IPS DF 4.7 (cell line): ENCODE measurements around the gene LRP8.

Experiments used
- DNase-seq: peaks from one replicate; pipeline ENCODE4 v3.0.0-alpha.2; 2013; ENCODE audit warnings: low spot score; ENCODE audit errors: extremely low read depth

Gene LRP8

DNA sequence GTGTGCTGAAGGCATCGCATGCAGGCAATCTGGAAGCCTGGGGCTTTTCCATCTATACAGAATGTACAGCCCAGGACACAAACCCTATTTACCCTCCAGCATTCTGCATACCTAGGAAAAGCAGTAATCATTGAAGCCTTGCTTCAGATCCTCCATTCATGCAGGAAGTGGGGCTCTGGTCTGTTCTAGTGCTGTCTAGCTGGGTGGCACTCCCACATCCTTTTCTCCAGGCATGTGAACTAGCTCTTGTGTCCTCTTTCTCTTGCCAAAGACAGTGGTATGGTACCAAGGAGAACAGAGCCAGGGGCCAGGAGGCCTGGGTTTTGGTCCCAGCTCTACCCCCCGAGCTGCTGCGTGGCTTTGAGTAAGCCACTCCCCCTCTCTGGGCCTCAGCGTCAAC is 21.7 kb downstream of the LRP8 start:
- DNase-seq, result no peak

DNA sequence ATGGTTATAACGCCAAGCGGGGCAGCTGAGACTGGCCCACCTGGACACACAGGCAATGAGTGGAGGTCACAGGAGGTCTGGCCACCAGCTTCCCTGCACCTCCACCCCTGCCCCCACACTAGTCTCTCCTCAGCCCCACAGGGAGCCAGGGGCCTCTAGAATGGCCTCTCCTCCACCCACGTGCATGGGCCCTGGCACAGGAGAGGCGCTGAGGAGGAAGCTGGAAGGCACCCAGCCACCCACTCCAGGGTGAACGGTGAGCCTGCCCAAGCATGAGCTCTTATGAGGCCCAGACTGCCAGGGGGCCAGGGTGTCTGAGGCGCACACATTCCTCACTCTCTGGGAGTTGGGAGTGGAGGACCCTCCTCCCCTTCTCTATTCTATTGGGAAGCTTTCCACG is 22.2 kb downstream of the LRP8 start:
- DNase-seq, result no peak

DNA sequence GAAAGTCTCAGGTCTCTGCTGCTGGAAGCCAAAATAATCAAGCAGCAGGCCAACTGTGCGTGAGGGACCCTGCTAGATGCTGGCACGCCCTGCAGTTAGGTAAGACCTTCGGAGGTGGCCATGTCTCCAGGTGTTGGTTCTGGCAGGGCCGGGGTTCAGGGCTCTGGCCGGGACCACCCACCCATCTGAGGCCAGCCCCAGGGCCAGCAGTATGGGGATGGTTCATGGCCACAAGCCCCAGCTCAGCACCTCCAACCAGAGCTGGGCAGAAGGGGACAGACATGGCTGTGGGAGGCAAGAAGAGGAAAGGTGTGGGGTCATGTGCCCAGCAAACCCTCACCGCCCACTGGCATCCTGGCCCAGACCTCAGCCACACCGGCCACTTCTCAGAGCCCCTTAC is 23.3 kb downstream of the LRP8 start:
- no peak for DNase-seq

DNA sequence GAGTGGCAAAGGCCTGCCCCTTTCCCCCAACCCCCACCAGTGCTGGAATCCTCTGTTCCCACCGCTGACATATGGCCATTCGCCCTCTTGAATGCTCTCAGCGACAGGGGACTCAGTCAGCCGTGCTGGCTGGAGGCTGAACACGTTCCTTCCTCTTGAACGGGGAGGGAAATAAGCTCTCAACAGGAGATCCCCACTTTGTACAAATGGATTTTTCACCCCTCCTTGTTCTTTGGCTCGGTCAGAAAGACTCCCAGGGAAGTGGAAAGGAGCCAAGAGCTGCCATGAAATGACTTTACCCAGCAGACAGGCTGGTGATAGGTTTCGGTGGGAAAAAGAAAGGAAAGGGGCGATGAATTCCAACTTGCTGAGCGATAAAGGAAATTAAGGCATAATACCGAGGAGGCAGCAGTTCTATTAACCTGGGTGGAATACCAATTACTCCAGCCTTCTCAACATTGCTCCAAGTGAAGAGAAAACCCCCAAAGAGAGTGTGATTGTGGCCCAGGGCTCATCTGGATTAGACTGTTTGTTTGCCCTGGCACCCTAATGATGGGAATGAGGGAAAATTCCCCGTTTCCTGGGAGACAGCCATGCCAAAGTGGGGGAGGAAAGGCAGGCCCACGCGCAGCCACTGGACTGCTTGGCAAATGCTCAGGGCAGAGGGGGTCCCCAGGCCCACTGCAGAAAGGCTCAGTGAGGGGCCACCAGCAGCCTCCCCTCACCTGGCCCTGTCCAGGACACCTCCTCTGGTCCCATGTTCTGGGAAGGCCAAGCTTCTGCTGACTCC is 23.9 kb downstream of the LRP8 start:
- no peak for DNase-seq

DNA sequence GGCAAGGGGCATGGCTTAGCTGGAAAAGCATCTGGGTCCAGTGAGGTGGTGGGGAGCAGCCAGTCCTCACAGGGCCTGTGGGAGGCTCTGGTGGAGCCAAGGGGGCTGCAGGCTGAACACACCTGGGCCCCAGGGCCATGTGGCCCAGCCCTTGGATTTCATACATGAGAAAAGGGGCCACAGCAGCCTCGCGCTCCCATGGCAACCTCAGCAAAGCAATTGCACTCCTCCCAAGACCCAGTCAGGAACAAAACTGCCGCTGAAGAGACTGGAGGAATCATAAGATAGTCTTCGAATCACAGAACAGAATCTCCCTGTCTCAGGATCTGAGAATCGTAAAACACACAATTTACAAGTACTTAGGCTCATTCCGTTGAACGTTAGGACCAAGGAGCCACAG is 24.6 kb downstream of the LRP8 start:
- DNase-seq, result no peak

DNA sequence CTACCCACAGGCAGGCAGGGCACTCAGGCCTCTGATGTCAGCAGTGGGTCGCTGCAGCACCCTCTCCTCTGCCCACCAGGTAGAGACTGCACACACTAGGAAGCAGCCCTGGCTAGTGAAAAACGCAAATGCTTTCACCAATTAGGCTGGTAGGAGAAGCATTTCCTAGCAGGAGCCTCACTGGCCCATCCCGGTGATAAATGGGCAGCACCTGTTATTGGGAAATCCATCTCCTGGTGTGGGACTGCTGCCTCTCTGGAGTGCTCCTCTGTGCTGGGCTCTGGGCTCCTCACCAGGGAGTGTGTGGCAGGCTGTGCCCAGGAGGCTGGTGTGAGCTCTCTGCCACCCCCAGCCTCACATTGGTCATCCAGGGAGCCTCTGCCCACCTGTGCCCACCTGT is 28.6 kb downstream of the LRP8 start:
- no peak for DNase-seq

DNA sequence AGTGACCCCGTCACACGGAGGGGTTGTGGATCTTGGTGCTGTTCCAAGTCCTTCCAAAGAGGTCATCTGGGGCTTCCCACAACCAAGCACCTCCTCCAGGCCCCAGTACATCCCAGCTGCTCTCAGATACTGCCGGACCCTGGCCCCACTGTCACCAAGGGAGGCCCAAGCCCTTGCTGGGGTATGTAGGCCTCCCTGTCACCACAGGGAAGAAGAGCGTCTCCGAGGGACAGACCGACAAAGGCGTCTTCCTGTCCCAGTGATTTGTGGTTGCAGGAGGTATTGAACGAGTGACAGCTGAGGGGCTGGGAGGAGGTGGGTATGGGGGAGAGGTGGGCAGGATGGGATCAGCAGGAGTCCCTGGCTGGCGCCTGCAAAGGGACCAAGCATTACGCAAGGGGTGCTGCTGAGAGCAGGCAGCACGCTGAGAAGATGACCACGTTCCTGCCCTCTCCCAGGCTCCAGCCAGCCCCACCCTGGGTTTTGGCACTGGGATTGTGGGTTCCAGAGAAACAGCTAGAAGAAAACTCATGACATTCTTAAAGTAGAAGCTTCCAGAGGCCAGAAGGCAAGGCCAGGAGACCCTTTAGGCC is 29.7 kb downstream of the LRP8 start:
- no peak for DNase-seq

DNA sequence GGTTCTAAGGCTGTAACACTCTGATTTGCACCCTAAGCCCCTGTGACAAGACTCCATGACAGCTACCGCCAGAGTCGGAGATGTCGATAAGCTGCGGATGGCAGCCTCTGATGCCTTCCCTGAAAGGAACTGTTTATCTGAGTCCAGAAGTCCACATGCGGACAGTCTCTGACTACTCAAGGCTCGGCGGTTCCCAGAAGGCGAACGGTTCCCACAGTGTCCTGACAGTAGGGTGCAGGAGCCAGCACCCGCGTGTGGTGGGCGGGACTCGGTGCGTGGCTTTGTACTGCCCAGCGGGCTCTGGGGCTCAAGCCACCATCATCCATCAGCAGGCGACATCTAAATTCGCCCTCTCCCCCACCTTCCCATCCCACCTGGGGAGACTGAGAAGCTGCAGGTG is 30.7 kb downstream of the LRP8 start:
- no peak for DNase-seq

DNA sequence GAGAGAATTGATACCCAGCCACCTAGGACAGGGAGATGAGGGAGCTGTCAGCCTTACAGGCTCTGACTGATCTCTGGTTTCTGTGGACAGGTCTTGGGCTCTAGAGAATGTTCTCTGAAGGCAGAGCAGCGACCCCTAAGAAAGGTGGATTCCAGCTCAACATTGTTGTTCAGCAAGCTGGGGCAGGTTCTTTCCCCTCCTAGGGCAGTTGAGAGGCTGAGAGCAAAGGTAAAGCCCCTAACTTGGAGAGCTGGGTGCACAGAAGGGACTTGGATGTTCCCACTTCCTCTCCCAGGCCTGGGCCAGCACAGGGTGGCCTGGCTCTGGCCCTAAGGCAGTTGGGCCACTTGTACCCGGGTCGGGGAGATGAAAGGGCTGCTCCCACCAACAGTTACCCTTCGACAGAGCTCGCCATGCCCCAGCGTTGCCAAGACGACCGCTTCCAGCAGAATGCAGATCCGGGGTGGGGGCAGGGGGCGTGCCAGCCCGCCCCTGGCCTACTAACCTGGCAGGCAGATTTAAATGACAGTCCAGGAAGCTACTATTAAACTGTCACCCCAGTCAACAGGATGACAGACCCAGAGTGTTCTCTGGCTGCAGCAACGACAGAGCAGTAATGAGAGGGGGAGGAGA is 31.6 kb downstream of the LRP8 start:
- no peak for DNase-seq

DNA sequence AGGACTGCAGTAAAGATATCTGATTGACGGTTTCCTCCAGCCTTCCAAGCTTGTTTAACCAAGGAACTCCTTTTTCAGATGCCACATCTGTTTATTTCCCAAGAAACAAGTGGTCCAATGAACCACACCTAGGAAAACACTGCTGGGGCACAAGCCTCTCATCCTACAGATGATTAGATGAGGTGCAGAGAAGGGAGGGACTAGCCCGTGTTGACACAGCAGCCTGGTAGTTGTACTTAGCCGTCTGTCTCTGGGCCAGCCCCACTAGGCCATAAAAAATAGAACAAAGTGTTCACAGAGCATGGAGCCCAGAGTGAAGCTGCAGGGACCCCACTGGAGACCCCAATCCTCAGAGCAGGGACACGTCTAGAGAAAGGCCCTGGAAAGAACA is 32.1 kb downstream of the LRP8 start:
- DNase-seq, result no peak

DNA sequence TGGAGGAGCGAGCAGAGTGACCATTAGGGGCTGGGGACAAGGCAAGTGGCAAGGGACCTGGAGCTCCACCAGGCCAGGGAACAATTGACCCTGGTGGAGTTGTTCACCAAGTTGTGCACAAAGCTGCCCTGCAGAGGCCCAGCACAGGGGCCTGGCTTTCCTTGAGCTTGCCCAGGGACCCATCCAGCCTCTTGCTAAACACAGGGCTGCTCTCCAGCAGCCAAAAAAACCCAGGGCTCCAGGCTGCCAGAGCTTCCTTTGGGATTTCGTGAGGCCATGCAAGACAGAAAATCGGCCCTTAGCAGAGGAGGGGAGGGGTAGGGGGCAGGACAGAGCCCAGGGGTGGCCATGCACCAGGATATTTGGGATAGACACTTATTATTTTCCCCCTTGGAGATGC is 32.6 kb downstream of the LRP8 start:
- no peak for DNase-seq

DNA sequence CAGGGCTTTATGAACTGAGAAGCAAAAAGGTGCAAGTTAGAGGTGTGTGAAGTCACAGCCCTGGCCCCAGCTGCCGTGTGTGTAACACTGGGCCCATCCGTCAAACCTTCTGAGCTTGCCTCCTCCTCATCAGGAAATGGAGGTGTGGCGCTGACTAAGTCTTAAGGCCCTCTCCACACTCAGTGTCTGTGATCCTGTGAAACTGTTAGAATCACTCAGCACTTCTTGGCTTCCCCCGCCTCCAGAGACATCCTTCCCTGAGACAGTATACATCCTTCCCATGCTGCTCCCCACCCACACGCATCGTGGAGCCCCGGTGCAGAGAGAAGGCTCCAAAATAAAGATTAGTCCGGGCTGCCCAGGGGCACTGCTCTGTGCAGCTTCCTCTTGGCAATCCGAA is 33.3 kb downstream of the LRP8 start:
- DNase-seq, result no peak

DNA sequence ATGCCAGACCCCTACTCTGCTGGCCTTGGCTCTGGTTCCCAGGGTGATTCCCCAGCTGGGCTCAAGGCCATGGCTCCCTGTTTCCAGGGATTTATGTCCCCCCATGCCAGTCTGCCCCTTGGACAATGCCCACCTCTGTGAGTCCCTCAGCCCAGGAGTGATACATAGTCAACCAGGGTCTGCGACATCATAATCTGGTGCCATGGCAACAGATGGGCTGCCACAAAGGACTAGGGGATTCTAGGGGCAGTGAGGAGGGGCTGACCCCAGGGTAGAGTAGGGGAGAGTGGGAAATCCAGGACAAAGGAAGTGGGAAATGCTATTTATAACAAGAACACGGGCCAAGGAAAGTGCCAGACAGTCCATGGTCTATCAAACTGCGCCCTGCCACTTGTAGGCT is 33.8 kb downstream of the LRP8 start:
- DNase-seq, result no peak

DNA sequence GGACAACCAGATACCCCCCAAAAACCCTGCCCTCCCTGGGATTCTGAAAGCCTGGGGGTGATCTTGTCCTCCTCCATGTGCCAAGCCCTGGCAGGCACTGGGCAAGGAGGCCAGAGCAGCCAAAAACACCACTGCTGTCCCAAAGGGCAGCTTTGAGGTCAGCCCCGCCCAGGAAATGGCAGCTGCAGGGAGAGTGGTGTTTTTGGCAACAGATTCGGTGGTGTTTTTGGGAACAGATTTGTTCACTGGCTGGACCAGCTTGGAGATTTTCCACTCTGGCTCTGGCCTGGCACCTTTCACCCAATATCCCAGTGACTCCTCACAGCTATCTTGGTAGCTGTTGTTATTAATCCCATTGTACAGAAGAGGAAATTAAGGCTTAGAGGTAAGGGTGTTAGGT is 34.7 kb downstream of the LRP8 start:
- DNase-seq, result no peak

DNA sequence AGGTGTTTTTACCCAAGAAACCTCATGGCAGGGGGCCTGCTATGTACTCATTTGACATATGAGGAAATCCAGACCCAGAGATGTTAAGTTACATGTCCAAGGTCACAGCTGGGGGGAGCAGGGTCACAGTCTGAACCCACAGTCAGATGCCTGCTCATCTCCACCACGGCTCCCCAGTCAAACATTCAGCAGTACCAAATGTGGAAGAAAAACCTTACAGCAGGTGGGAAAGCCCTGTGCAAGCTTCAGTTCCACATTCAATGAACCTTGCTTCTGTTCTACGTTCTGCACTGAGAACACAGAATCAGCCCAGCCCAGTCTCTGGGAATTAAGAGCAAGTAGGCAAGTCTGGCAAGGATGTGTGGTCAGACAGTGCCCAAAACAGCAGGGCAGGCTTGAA is 35.2 kb downstream of the LRP8 start:
- DNase-seq, result no peak

DNA sequence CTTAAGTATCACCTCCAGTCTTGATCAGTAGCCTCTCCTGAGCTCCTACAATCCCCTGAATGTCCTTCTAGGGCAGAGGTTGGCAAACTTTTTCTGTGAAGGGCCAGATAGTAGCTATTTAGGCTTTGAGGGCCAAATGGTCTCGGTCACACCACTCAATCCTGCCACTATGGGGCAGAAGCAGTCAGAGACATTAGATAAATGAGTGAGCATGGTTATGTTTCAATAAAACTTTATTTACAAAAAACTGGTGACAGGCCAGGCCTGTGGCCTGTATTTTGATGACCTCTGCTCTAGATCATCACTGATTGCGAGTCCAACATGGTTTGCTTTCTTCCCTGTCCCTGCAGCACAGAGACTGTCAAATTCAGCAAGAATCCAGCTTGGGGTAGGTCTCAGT is 36.3 kb downstream of the LRP8 start:
- no peak for DNase-seq

DNA sequence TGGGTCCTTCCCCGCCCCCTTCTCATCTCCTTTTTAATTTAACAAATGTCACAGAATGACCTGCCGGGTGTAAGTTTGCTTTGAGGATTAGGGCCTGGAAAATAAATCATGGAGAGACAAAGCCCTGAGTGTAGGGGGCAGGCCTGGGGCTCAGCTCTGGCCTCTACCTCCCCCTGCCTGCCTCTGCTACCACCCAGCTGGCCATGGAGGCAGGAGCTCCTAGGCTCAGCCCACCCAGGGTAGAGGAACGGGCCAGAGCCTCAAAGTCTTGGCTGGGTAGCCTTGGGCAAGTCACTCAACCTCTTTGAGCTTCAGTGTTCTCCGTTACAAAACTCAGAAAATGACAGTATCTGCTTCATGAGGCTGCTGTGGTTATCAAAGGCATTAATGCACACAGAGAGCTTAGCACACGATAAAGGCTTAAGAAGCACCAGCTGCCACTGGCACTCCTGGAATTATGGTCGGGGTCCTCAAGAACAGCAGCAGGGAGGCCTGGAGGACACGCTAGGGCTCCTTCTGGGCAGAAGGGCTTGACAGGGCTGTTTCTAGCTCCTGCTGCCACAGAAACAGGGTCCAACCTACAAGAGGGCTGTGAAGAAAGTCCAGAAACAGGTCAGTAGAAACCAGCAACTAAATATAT is 39.0 kb downstream of the LRP8 start:
- no peak for DNase-seq

DNA sequence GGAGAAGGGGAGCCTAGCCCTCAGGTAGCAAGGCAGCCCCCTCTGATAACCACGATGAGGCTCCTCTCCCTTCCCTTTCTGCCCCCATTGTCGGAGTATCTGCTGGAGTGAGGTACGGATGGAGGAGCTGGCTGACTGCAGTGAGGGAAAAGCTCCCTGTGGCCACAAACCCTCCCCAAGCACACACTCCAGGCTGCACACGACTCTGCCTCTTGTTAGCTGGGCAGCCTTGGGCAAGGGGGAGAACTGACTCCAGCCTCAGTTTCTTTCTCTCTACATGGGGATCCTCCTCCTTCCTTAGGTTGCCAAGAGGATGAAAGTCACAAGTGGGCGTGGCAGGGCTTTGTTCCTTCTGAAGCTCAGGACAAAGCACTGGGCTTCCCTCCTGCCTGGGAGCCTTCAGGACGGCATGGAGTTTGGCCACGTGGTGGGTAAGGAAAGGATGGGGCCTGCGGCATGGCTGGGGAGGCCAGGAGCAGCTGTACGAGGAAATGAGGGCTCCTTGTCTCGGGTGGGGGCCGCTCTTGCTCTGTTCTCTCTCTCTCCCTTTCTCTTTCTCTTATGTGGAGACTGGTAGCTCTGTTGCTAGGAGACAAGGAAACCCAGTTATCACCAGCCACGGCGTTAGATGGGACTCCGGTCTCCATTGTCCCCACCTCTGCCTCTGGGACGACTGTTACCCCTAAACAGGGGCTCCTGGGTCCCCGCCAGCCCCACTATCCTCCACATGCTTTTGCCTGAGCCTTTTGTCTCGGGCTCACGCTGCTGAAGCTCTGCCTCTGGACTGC is 39.7 kb downstream of the LRP8 start:
- DNase-seq, result no peak

DNA sequence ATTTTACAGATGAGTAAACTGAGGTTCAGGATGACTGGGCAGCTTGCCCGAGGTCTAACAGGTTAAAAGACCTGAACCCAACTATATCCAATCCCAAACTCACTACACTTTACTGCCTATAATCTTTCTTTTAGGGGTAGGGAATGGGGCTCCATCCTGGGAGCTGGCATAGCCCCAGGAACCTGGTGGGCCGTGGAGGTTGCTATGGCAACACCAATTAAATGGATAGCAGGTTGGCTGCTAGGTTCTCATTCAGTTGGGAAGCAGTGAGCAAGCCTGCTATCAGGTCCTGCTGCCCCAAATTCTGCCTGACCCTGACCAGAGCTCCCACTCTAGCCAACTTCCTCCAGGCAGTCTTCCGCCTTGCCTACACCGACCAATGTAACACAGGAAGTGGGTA is 40.9 kb downstream of the LRP8 start:
- no peak for DNase-seq

DNA sequence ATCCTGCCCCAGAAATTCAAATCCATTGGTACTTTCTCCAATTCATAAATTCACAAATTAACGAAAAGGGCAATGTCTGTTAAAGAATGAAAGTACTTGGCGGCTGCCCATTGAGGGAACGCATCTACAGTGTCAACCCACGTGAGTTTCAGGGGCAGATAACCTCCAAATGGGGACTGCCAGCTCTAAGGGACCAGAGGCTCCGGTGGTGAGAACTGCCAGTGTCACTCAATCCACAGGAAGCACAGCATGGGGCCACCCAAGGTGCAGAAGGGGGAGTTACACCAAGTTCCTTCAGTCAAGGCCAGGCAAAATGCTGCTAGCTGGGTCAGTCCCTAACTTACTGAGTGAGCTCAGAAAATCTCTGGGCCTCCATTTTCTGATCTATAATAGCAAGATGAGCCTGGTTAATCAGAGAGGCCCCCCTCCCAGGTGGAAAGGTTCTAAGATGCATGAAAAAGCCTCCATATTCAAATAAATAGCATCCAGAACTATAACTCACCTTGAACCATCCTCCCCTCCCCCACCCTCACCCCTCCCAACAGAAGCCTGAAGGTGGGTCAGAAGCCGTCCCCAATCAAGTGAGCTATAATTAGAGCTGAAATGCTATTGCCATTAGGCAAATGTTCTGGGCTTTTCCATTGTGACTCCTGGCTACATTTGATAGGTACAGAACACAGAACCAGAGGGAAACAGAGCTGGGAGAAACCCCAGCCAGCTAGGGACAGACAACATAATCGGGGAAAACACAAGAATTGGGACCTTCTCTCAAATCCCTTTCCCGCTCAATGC is 41.7 kb downstream of the LRP8 start:
- no peak for DNase-seq

DNA sequence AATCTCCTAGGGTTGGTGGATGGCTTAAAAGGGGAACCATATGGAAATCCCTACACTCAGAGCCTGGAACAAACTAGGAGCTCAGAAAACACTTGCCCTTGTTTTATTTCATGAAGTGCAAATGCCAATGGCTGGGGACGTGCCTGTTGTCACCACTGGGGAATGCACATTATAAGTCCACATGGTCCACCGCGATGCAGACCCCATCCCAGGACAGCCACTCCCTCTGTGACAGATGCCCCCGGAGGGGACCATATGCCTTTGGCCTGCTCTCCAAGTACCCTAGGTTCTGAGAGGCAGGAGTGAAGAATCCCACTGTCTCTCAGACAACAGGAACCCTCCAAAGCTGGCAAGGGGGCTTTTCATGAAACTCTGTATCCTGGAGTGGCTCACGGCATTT is 42.3 kb downstream of the LRP8 start:
- no peak for DNase-seq
